SK-N-SH treated with all-trans-retinoic acid at 6 μM for 48 hours (cell line): ENCODE data around the gene PPFIA4.

ENCODE experiments used
- ATAC-seq: fragments of 200-7000 bp; cut with Tn5 transposase; 3 replicates; pipeline ENCODE4 v1.9.1; 2020; ENCODE audit warnings: mild to moderate bottlenecking, moderate library complexity
- ARNTL ChIP-seq: fragments of 450-650 bp; formaldehyde crosslinking; IDR thresholded peaks from 2 replicates; pipeline ENCODE4 v1.5.0; 2020; ENCODE audit warnings: low read depth, mild to moderate bottlenecking, moderate library complexity, borderline replicate concordance
- BACH2 ChIP-seq: fragments of 250-450 bp; sonication (Bioruptor Pico); IDR thresholded peaks from 2 replicates; pipeline ENCODE4 v1.9.0; 2021; ENCODE audit warnings: mild to moderate bottlenecking, borderline replicate concordance
- CREB5 ChIP-seq: fragments of 250-450 bp; sonication (Bioruptor Pico); IDR thresholded peaks from 2 replicates; pipeline ENCODE4 v1.5.1; 2020; ENCODE audit warnings: low read depth, mild to moderate bottlenecking, moderate library complexity
- CSDC2 ChIP-seq: fragments of 250-450 bp; sonication (Bioruptor Pico); IDR thresholded peaks from 2 replicates; pipeline ENCODE4 v1.5.0; 2020; ENCODE audit warnings: mild to moderate bottlenecking, moderate library complexity
- CSRNP3 ChIP-seq: fragments of 250-450 bp; sonication (Bioruptor Pico); IDR thresholded peaks from 2 replicates; pipeline ENCODE4 v1.5.1; 2021; ENCODE audit warnings: mild to moderate bottlenecking, moderate library complexity
- ESRRG ChIP-seq: fragments of 250-450 bp; sonication (Bioruptor Pico); IDR thresholded peaks from 2 replicates; pipeline ENCODE4 v1.6.1; 2021; ENCODE audit warnings: mild to moderate bottlenecking
- GLIS3 ChIP-seq: fragments of 250-450 bp; sonication (Bioruptor Pico); IDR thresholded peaks from 2 replicates; pipeline ENCODE4 v1.5.0; 2020; ENCODE audit warnings: mild to moderate bottlenecking, moderate library complexity
- ISL1 ChIP-seq: fragments of 250-450 bp; sonication (Bioruptor Pico); IDR thresholded peaks from 2 replicates; pipeline ENCODE4 v2.1.2; 2022; ENCODE audit warnings: mild to moderate bottlenecking, moderate library complexity
- OSR1 ChIP-seq: fragments of 250-450 bp; sonication (Bioruptor Pico); IDR thresholded peaks from 2 replicates; pipeline ENCODE4 v1.8.0; 2022; ENCODE audit warnings: moderate library complexity, mild to moderate bottlenecking, inconsistent platforms
- PATZ1 ChIP-seq: fragments of 250-450 bp; sonication (Bioruptor Pico); IDR thresholded peaks from 2 replicates; pipeline ENCODE4 v1.8.0; 2020; ENCODE audit warnings: mild to moderate bottlenecking, moderate library complexity, borderline replicate concordance
- POU6F1 ChIP-seq: fragments of 250-450 bp; sonication (Bioruptor Pico); IDR thresholded peaks from 2 replicates; pipeline ENCODE4 v1.8.0; 2021; ENCODE audit warnings: low read depth, mild to moderate bottlenecking, moderate library complexity, borderline replicate concordance
- PPARA ChIP-seq: fragments of 250-450 bp; sonication (Bioruptor Pico); IDR thresholded peaks from 2 replicates; pipeline ENCODE4 v1.5.0; 2020; ENCODE audit warnings: mild to moderate bottlenecking, borderline replicate concordance
- RARB ChIP-seq: fragments of 250-450 bp; sonication (Bioruptor Pico); IDR thresholded peaks from 2 replicates; pipeline ENCODE4 v1.8.0; 2021; ENCODE audit warnings: mild to moderate bottlenecking, moderate library complexity
- TCF4 ChIP-seq: fragments of 250-450 bp; sonication (Bioruptor Pico); IDR thresholded peaks from 2 replicates; pipeline ENCODE4 v1.8.0; 2021; ENCODE audit warnings: mild to moderate bottlenecking, moderate library complexity, borderline replicate concordance
- TOX ChIP-seq: fragments of 250-450 bp; sonication (Bioruptor Pico); IDR thresholded peaks from 2 replicates; pipeline ENCODE4 v1.8.0; 2021; ENCODE audit warnings: mild to moderate bottlenecking, moderate library complexity, borderline replicate concordance
- TSHZ2 ChIP-seq: fragments of 250-450 bp; sonication (Bioruptor Pico); IDR thresholded peaks from 2 replicates; pipeline ENCODE4 v1.5.0; 2020; ENCODE audit warnings: mild to moderate bottlenecking, moderate library complexity
- ZC3H10 ChIP-seq: fragments of 250-450 bp; sonication (Bioruptor Pico); IDR thresholded peaks from 2 replicates; pipeline ENCODE4 v1.5.1; 2021; ENCODE audit warnings: mild to moderate bottlenecking, moderate library complexity
- ZFP3 ChIP-seq: fragments of 250-450 bp; sonication (Bioruptor Pico); IDR thresholded peaks from 2 replicates; pipeline ENCODE4 v1.5.0; 2020; ENCODE audit warnings: mild to moderate bottlenecking, moderate library complexity
- ZNF565 ChIP-seq: fragments of 450-650 bp; formaldehyde crosslinking; conservative IDR thresholded peaks from 2 replicates; pipeline ENCODE4 v1.5.0; 2020; ENCODE audit warnings: low read depth, mild to moderate bottlenecking, moderate library complexity
- ZNF70 ChIP-seq: fragments of 450-650 bp; formaldehyde crosslinking; IDR thresholded peaks from 2 replicates; pipeline ENCODE4 v1.5.0; 2020; ENCODE audit warnings: mild to moderate bottlenecking, moderate library complexity
- ZNF8 ChIP-seq: fragments of 450-650 bp; formaldehyde crosslinking; IDR thresholded peaks from 2 replicates; pipeline ENCODE4 v1.5.0; 2020; ENCODE audit warnings: mild to moderate bottlenecking, moderate library complexity

PPFIA4 gene

GRCh38 chr1:203035111-203036000, 9.1 kb downstream of the PPFIA4 start (continued):
- TF ChIP-seq CREB5: no peak
- TF ChIP-seq, all 23 proteins: peak for 0

GRCh38 chr1:203036135-203036534, 9.8 kb downstream of the PPFIA4 start:
- ATAC-seq: no peak
- TF ChIP-seq CREB5 (no peak), ESRRG (CRISPR knock-in tag) (no peak), PPARA (CRISPR knock-in tag) (no peak), ZFP3 (no peak), RARB (CRISPR knock-in tag) (no peak), ZNF565 (CRISPR knock-in tag) (no peak), POU6F1 (no peak), BACH2 (CRISPR knock-in tag) (no peak)

GRCh38 chr1:203036537-203036936, 10.2 kb downstream of the PPFIA4 start:
- TF ChIP-seq ZC3H10: no peak
- TF ChIP-seq CSDC2 (CRISPR knock-in tag): no peak
- TF ChIP-seq ZFP3: no peak
- no peak for TF ChIP-seq TCF4
- no peak for TF ChIP-seq POU6F1
- TF ChIP-seq GLIS3 (CRISPR knock-in tag): no peak
- TF ChIP-seq ZNF565 (CRISPR knock-in tag): no peak
- no peak for TF ChIP-seq RARB (CRISPR knock-in tag)
- TF ChIP-seq ARNTL (CRISPR knock-in tag): no peak
- TF ChIP-seq ISL1 (CRISPR knock-in tag): no peak
- no peak for TF ChIP-seq PATZ1 (CRISPR knock-in tag)
- TF ChIP-seq ZNF8: no peak
- no peak for TF ChIP-seq ESRRG (CRISPR knock-in tag)
- no peak for TF ChIP-seq OSR1
- TF ChIP-seq ZNF70 (CRISPR knock-in tag): no peak
- no peak for TF ChIP-seq TSHZ2
- TF ChIP-seq BACH2 (CRISPR knock-in tag): no peak
- TF ChIP-seq TOX (CRISPR knock-in tag): no peak
- TF ChIP-seq PPARA (CRISPR knock-in tag): no peak
- no peak for TF ChIP-seq CSRNP3 (CRISPR knock-in tag)

More at GRCh38 chr1:203036537-203036936, 10.2 kb downstream of the PPFIA4 start:
- ATAC-seq: no peak
